HFF-Myc (cell line): ENCODE data around the gene PTPN1.
"Not testable (repeated sequence)": the region's sequence is repeated elsewhere in the genome, so short reads cannot be mapped to it uniquely, and the experiment has no call there.

Experiments
- DNase-seq: peaks from one replicate; pipeline ENCODE4 v3.0.0-alpha.2; 2011; ENCODE audit warnings: low read depth; ENCODE audit errors: extremely low read depth
- H3K4me3 ChIP-seq: replicated peaks from 2 replicates; pipeline ENCODE4 v1.5.1; 2011; ENCODE audit warnings: low read depth, mild to moderate bottlenecking, control low read depth, low read length
- CTCF ChIP-seq: IDR thresholded peaks from 2 replicates; pipeline ENCODE4 v1.5.1; 2012; ENCODE audit warnings: mild to moderate bottlenecking, low read depth, low read length, control low read depth; ENCODE audit errors: missing control alignments

Gene PTPN1

GRCh38 chr20:50472693-50473664 lies 37.2 kb upstream of the PTPN1 start:
- no peak for DNase-seq
- no peak for TF ChIP-seq CTCF
- H3K4me3 ChIP-seq = no peak overlapping the region

DNA sequence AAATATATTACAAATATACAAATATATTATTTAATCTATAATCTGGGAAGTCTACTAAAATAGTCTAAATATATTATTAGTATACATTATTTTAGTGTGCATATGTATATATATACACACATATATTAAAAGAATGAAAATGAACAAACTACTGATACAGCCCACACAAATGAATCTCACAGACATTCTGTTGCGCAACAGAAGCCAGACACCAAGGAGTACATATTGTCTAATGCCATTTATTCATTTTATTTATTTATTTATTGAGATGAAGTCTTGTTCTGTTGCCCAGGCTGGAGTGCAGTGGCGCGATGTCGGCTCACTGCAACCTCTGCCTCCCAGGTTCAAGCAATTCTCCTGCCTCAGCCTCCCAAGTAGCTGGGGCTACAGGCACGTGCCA lies 35.8 kb upstream of the PTPN1 start:
- DNase-seq, H3K4me3 ChIP-seq: not testable (repeated sequence)

DNA sequence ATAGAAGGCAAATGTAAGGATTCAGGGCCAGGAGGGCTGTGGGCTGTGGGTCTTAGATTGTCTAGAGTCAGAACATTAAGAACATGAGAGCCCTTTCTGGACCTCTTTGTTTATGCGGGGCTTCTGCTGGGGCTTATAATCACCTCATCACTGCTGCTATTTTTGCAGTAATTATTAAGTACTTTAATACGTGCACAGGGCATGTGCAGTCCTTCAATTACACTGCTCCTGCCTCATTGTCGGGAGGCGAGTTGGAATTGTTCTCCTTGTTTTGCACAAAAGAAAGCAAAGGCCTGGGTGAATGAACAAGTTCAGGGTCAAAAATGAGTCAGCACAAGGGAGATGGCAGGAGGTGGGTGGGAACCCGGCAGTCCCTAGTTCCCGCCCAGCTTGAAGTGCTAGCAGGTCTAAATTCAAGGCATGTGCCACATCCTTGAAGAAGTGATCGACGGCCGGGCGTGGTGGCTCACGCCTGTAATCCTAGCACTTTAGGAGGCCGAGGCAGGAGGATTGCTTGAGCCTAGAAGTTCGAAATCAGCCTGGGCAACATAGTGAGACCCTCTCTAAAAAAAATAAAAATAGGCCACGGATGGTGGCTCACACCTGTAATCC lies 34.4 kb upstream of the PTPN1 start:
- no peak for DNase-seq
- H3K4me3 ChIP-seq = no peak overlapping the region
- no peak for TF ChIP-seq CTCF

- DNase-seq = no peak
- no peak overlapping the region for H3K4me3 ChIP-seq
- no peak for TF ChIP-seq CTCF
Observed at GRCh38 chr20:50477239-50477872, 32.8 kb upstream of the PTPN1 start.

- TF ChIP-seq CTCF = peak; percentile 64
- no peak for DNase-seq
- no peak overlapping the region for H3K4me3 ChIP-seq
Observed at GRCh38 chr20:50478162-50478990, 31.8 kb upstream of the PTPN1 start.

DNA sequence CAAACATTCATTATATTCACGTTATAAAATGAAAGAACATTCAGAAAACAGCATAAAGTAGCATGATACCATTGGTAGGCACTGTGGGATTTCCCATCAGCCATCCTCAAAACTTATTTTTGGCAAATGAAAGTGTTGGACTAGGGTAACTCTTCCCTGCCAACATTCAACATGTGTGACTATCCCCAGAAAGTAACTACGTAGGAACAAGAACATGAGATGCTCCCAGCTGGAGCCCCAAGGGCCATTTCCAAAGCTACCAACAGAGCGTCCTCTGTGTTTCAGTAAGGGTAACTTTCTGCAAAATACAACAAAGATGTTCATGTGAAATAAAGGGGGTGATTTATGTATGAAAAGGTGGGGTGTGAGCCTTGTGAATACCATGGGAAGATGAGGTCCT lies 28.4 kb upstream of the PTPN1 start:
- no peak for DNase-seq
- H3K4me3 ChIP-seq = no peak overlapping the region
- TF ChIP-seq CTCF = no peak
